HepG2 (cell line): ENCODE data around the gene CHN1. TPM values are rescaled to one million over a fixed set of nuclear protein-coding genes. Genes with fewer than 3 reads are reported as not detected.

Experiments used
- ATAC-seq: fragments of 200-7000 bp; cut with Tn5 transposase; 3 replicates; pipeline ENCODE4 v1.9.1; 2020; ENCODE audit warnings: mild to moderate bottlenecking, moderate library complexity
- BruUV-seq: library from RNA; stranded (reverse); fragments of 400-500 nt; replicated peaks from 2 replicates; lab custom pipeline; 2021; lab: Mats Ljungman, UMichigan
- CTCF ChIA-PET: fragments of 300-600 bp; formaldehyde crosslinking; extraction: SDS; loops from one replicate; lab custom pipeline; 2021; ENCODE audit warnings: low total read pairs, inconsistent platforms, low intra/inter-chr PET ratio; lab: Yijun Ruan, JAX
- POLR2A ChIA-PET: fragments of 350-600 bp; sonication (Branson Sonifier 250); formaldehyde crosslinking; loops from one replicate; lab custom pipeline; 2020; ENCODE audit warnings: antibody characterized with exemption, inconsistent platforms; lab: Yijun Ruan, JAX
- DNase-seq: peaks from one replicate; pipeline ENCODE4 v3.0.0-alpha.2; 2015; ENCODE audit warnings: low spot score
- FAIRE-seq: peaks from 3 replicates; lab custom pipeline; 2011; peaks lifted over from hg19 to GRCh38; lab: Jason Lieb, UNC
- H2AFZ ChIP-seq: one replicate; pipeline ENCODE4 v1.6.1; 2011; ENCODE audit warnings: low read length, inconsistent platforms
- H3K27ac ChIP-seq: fragments of 300-600 bp; 3 replicates; pipeline ENCODE4 v1.8.0; 2011; ENCODE audit warnings: mixed run types, mild to moderate bottlenecking, mixed read lengths, low read length, inconsistent platforms; ENCODE audit not compliant: insufficient read depth; ENCODE audit errors: extremely low read length
- H3K27me3 ChIP-seq, 2 experiments: fragments of 200-600 bp in 1 of 2; 2 replicates in 1 of 2; 3 replicates in 1 of 2; pipeline versions ENCODE4 v1.6.0 to v1.8.0; 2011; ENCODE audit warnings: low read length in 2 of 2, mild to moderate bottlenecking in 2 of 2, moderate library complexity in 2 of 2, inconsistent platforms in 1 of 2; ENCODE audit not compliant: insufficient read depth in 2 of 2, control insufficient read depth in 1 of 2
- H3K36me3 ChIP-seq, 2 experiments: fragments of 200-600 bp in 1 of 2; replicated peaks in 1 of 2; 2 replicates in 1 of 2; 3 replicates in 1 of 2; pipeline versions ENCODE4 v1.5.1 to v1.8.0; 2011; ENCODE audit warnings: low read length in 2 of 2, inconsistent platforms in 1 of 2; ENCODE audit not compliant: insufficient read depth in 2 of 2, control insufficient read depth in 1 of 2
- H3K4me1 ChIP-seq: 2 replicates; pipeline ENCODE4 v1.5.1; 2012; ENCODE audit warnings: low read length, inconsistent platforms; ENCODE audit not compliant: insufficient read depth
- H3K4me2 ChIP-seq: 2 replicates; pipeline ENCODE4 v1.6.0; 2011; ENCODE audit warnings: low read depth, low read length, inconsistent platforms
- H3K4me3 ChIP-seq, 3 experiments: fragments of 200-600 bp in 1 of 3; sonication (generic), shearing (Covaris generic) in 1 of 3; replicated peaks in 1 of 3; 2 replicates each; pipeline ENCODE4 v1.5.1; 2011 to 2016; ENCODE audit warnings: low read length in 3 of 3, inconsistent platforms in 2 of 3, low read depth in 2 of 3, mild to moderate bottlenecking in 2 of 3, control low read depth in 1 of 3, mixed read lengths in 1 of 3; ENCODE audit not compliant: insufficient read depth in 1 of 3
- H3K79me2 ChIP-seq: one replicate; pipeline ENCODE4 v1.6.1; 2011; ENCODE audit warnings: low read length, inconsistent platforms; ENCODE audit not compliant: insufficient read depth
- H3K9ac ChIP-seq: 2 replicates; pipeline ENCODE4 v1.6.0; 2011; ENCODE audit warnings: mild to moderate bottlenecking, low read depth, low read length, inconsistent platforms; ENCODE audit not compliant: insufficient read depth
- H3K9me3 ChIP-seq: 2 replicates; pipeline ENCODE4 v1.5.1; 2012; ENCODE audit warnings: mild to moderate bottlenecking, low read length
- H4K20me1 ChIP-seq: 2 replicates; pipeline ENCODE4 v1.6.0; 2011; ENCODE audit warnings: inconsistent platforms, mild to moderate bottlenecking, low read length, moderate library complexity; ENCODE audit not compliant: insufficient read depth
- BRD4 ChIP-seq: sonication (generic); formaldehyde crosslinking; IDR thresholded peaks from 2 replicates; pipeline ENCODE4 v1.4.0; 2020; ENCODE audit warnings: missing genetic modification reagents
- MTF1 ChIP-seq: sonication (generic); formaldehyde crosslinking; IDR thresholded peaks from 2 replicates; pipeline ENCODE4 v1.5.0; 2020; ENCODE audit warnings: missing genetic modification reagents
- PAWR ChIP-seq: sonication (generic); formaldehyde crosslinking; IDR thresholded peaks from 2 replicates; pipeline ENCODE4 v1.4.0; 2020; ENCODE audit warnings: missing genetic modification reagents, mild to moderate bottlenecking, borderline replicate concordance
- PPARG ChIP-seq: conservative IDR thresholded peaks from 2 replicates; pipeline ENCODE4 v1.6.1; 2016; ENCODE audit warnings: missing biosample characterization, missing genetic modification reagents
- ZNF292 ChIP-seq: sonication (generic); formaldehyde crosslinking; IDR thresholded peaks from 2 replicates; pipeline ENCODE4 v1.8.1; 2022; ENCODE audit warnings: mild to moderate bottlenecking, low read depth, missing genetic modification reagents, borderline replicate concordance
- ZNF563 ChIP-seq: sonication (generic); formaldehyde crosslinking; IDR thresholded peaks from 2 replicates; pipeline ENCODE4 v1.8.0; 2022; ENCODE audit warnings: mild to moderate bottlenecking, moderate library complexity, missing genetic modification reagents
- ZNF776 ChIP-seq: sonication (generic); formaldehyde crosslinking; IDR thresholded peaks from 2 replicates; pipeline ENCODE4 v1.4.0; 2020; ENCODE audit warnings: mild to moderate bottlenecking, missing genetic modification reagents
- WGBS: methylation state at CpG from one replicate; pipeline ENCODE4 v1.1.6; 2017; ENCODE audit warnings: low lambda C conversion rate; 5-methylcytosine and 5-hydroxymethylcytosine counted together
- in situ Hi-C: cut with HindIII; loops from 2 replicates; pipeline ENCODE4 v1.10.0; 2017; ENCODE audit warnings: low pct_unique_long_range_greater_than_20kb; ENCODE audit not compliant: extremely low pct_ligation_motif_present
- intact Hi-C: fragments of 100-400 bp; cut with micrococcal nuclease; formaldehyde crosslinking; loops from one replicate; pipeline ENCODE4 v1.10.0; 2022; ENCODE audit not compliant: unreplicated experiment
- polyA plus RNA-seq, 8 experiments: library from polyadenylated mRNA; depleted of rRNA in 3 of 8; stranded (reverse) in 7 of 8; unstranded in 1 of 8; fragments of >200 nt; fragmentation: Illumina TruSeq in 4 of 8; extraction: Trizol in 4 of 8; gene quantifications; 2 replicates each; pipeline versions ENCODE4 v1.2.1 to v1.2.3, GENCODE V29; 2011 to 2016; ENCODE audit warnings: low read depth in 4 of 8, missing spikeins in 1 of 8, mixed read lengths in 1 of 8; ENCODE audit not compliant: insufficient read depth in 1 of 8
- total RNA-seq, 5 experiments: library from RNA; depleted of rRNA; stranded (reverse); fragments of >200 nt; fragmentation: Illumina TruSeq; extraction: Trizol; gene quantifications; 2 replicates each; pipeline ENCODE4 v1.2.3, GENCODE V29; 2016; ENCODE audit warnings: low read depth in 1 of 5
- TF ChIP-seq, protein P1 (sequence below): IDR thresholded peaks from 2 replicates; pipeline ENCODE4 v1.6.1; 2016; ENCODE audit warnings: mild to moderate bottlenecking, missing biosample characterization, missing genetic modification reagents
- TF ChIP-seq, protein P2 (sequence below): sonication (generic); formaldehyde crosslinking; IDR thresholded peaks from 2 replicates; pipeline ENCODE4 v1.4.0; 2020; ENCODE audit warnings: mild to moderate bottlenecking, missing genetic modification reagents, borderline replicate concordance
- TF ChIP-seq, protein P3 (sequence below): sonication (generic); formaldehyde crosslinking; IDR thresholded peaks from 2 replicates; pipeline ENCODE4 v1.4.0; 2020; ENCODE audit warnings: mild to moderate bottlenecking, missing genetic modification reagents

The CHN1 gene
- total and polyA plus RNA-seq, 2 of the 13 experiments (the other 11 are each of a cell fraction or from before 2014, with no cell fraction given), result 2.8 to 3.5 TPM

DNA sequence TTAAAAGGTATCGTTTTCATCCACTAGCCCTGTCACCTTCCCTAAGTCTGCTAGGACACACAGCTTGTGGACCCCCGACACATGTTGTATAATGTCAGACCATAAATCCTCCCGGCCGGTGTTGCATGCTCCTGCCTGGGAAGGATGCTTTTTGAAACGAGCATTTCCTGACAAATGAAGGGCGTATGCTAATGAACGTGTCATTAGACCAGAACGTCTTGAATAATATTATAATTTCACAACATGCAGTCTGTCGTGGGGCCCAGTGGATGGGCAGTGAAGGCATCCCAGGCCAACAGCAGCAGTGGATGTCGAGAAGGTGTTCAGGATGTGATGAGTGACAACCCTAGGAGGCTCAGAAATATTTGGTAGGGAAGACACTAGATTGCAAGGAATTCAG is 248.4 kb downstream of the CHN1 start:
- no peaks in the 10 kb centered on the region for H3K4me1 ChIP-seq
- TF ChIP-seq, protein P1, sequence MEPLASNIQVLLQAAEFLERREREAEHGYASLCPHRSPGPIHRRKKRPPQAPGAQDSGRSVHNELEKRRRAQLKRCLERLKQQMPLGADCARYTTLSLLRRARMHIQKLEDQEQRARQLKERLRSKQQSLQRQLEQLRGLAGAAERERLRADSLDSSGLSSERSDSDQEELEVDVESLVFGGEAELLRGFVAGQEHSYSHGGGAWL (CRISPR knock-in tag), result no peak
- TF ChIP-seq BRD4 (CRISPR knock-in tag) (no peak), ZNF563 (CRISPR knock-in tag) (no peak), PAWR (no peak), ZNF292 (no peak), PPARG (CRISPR knock-in tag) (no peak), MTF1 (CRISPR knock-in tag) (no peak), ZNF776 (CRISPR knock-in tag) (no peak)
- TF ChIP-seq, protein P2, sequence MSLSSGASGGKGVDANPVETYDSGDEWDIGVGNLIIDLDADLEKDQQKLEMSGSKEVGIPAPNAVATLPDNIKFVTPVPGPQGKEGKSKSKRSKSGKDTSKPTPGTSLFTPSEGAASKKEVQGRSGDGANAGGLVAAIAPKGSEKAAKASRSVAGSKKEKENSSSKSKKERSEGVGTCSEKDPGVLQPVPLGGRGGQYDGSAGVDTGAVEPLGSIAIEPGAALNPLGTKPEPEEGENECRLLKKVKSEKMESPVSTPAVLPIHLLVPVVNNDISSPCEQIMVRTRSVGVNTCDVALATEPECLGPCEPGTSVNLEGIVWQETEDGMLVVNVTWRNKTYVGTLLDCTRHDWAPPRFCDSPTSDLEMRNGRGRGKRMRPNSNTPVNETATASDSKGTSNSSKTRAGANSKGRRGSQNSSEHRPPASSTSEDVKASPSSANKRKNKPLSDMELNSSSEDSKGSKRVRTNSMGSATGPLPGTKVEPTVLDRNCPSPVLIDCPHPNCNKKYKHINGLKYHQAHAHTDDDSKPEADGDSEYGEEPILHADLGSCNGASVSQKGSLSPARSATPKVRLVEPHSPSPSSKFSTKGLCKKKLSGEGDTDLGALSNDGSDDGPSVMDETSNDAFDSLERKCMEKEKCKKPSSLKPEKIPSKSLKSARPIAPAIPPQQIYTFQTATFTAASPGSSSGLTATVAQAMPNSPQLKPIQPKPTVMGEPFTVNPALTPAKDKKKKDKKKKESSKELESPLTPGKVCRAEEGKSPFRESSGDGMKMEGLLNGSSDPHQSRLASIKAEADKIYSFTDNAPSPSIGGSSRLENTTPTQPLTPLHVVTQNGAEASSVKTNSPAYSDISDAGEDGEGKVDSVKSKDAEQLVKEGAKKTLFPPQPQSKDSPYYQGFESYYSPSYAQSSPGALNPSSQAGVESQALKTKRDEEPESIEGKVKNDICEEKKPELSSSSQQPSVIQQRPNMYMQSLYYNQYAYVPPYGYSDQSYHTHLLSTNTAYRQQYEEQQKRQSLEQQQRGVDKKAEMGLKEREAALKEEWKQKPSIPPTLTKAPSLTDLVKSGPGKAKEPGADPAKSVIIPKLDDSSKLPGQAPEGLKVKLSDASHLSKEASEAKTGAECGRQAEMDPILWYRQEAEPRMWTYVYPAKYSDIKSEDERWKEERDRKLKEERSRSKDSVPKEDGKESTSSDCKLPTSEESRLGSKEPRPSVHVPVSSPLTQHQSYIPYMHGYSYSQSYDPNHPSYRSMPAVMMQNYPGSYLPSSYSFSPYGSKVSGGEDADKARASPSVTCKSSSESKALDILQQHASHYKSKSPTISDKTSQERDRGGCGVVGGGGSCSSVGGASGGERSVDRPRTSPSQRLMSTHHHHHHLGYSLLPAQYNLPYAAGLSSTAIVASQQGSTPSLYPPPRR (CRISPR knock-in tag), result no peak
- TF ChIP-seq, protein P3, sequence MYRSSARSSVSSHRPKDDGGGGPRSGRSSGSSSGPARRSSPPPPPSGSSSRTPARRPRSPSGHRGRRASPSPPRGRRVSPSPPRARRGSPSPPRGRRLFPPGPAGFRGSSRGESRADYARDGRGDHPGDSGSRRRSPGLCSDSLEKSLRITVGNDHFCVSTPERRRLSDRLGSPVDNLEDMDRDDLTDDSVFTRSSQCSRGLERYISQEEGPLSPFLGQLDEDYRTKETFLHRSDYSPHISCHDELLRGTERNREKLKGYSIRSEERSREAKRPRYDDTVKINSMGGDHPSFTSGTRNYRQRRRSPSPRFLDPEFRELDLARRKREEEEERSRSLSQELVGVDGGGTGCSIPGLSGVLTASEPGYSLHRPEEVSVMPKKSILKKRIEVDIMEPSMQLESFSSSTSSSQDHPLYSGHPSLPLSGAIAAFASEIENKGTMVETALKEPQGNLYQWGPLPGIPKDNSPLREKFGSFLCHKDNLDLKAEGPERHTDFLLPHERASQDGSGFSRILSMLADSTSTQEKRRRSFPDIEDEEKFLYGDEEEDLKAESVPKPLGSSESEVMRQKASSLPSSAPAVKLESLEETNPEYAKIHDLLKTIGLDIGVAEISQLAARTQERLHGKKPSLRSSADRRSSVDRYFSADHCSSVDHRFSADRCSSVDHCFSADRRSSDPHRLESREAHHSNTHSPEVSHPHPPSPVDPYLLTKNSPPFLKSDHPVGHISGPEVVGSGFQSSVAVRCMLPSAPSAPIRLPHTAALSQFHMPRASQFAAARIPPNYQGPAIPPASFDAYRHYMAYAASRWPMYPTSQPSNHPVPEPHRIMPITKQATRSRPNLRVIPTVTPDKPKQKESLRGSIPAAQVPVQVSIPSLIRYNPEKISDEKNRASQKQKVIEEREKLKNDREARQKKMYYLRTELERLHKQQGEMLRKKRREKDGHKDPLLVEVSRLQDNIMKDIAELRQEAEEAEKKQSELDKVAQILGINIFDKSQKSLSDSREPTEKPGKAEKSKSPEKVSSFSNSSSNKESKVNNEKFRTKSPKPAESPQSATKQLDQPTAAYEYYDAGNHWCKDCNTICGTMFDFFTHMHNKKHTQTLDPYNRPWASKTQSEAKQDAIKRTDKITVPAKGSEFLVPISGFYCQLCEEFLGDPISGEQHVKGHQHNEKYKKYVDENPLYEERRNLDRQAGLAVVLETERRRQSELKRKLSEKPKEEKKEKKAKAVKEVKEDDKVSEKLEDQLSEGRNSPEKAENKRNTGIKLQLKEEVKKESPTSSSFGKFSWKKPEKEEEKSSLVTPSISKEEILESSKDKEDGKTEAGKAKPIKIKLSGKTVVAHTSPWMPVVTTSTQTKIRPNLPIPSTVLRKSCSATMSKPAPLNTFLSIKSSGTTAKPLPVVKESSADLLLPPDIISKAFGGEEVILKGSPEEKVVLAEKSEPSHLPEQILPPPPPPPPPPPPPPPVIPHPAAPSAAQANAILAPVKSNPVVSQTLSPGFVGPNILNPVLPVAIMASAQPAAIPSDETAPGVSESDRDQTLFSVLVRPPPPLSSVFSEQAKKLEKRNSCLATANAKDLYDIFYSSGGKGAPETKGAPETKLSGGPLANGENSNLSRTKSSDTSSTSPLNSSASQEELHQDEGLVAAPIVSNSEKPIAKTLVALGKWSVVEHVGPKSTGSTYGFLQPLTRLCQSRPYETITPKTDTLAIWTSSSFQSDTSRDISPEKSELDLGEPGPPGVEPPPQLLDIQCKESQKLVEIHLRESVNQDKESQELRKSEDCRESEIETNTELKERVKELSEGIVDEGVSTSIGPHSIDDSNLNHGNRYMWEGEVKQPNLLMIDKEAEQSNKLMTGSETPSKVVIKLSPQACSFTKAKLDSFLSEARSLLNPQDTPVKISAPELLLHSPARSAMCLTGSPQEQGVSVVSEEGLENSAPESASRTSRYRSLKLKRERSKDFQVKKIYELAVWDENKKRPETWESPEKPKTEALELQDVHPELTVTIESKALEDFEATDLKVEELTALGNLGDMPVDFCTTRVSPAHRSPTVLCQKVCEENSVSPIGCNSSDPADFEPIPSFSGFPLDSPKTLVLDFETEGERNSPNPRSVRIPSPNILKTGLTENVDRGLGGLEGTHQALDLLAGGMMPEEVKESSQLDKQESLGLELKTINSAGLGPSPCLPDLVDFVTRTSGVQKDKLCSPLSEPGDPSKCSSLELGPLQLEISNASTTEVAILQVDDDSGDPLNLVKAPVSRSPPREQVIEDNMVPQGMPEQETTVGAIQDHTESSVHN, result no peak
- no peaks in the 10 kb centered on the region for H3K36me3 ChIP-seq
- CTCF ChIA-PET, result no interaction called here
- no peak overlapping the region for H3K4me3 ChIP-seq
- no TSS peak for BruUV-seq
- no peaks in the 10 kb centered on the region for H3K9me3 ChIP-seq
- DNase-seq (no peak), FAIRE-seq (no peak), ATAC-seq (no peak)
- peaks cover 0 to 18% of the 10 kb centered on the region in 2 experiments; a peak in 4 of 5 replicates for H3K27me3 ChIP-seq
- no peak overlapping the region for H3K4me2 ChIP-seq
- no peaks in the 10 kb centered on the region for H4K20me1 ChIP-seq
- 42% methylated on average over 10 of the region's 10 CpGs for WGBS
- no peak overlapping the region for H3K9ac ChIP-seq
- no peak overlapping the region for H3K27ac ChIP-seq
- no peak overlapping the region for H2AFZ ChIP-seq
- POLR2A ChIA-PET, result no interaction called here
- in situ Hi-C loops, result no loop called here
- H3K79me2 ChIP-seq, result no peaks in the 10 kb centered on the region
- intact Hi-C loops, result no loop called here
